SK-N-MC (cell line): ENCODE measurements around the gene TFR2.

Source experiments
- DNase-seq: peaks from one replicate; pipeline ENCODE4 v3.0.0-alpha.2; 2011; ENCODE audit warnings: low read depth, low spot score
- H3K27ac ChIP-seq: fragments of 200-600 bp; sonication (generic); 2 replicates; pipeline ENCODE4 v1.5.1; 2016; ENCODE audit warnings: mixed run types
- H3K36me3 ChIP-seq: fragments of 200-600 bp; sonication (generic); 2 replicates; pipeline ENCODE4 v1.6.1; 2017; ENCODE audit warnings: antibody characterized with exemption, low read length, mixed read lengths; ENCODE audit not compliant: insufficient read depth
- H3K4me3 ChIP-seq: fragments of 200-600 bp; sonication (generic); 2 replicates; pipeline ENCODE4 v1.5.1; 2016
- H3K9ac ChIP-seq: fragments of 200-600 bp; sonication (generic); 2 replicates; pipeline ENCODE4 v1.8.0; 2017; ENCODE audit warnings: mixed run types, mixed read lengths; ENCODE audit not compliant: insufficient read length
- H3K9me3 ChIP-seq: fragments of 200-600 bp; sonication (generic); 2 replicates; pipeline ENCODE4 v1.6.1; 2017; ENCODE audit warnings: low read depth, mild to moderate bottlenecking, antibody characterized with exemption, low read length, moderate library complexity, mixed read lengths
- EZH2 ChIP-seq: fragments of 200-600 bp; sonication (generic); IDR thresholded peaks from one replicate; pipeline ENCODE4 v1.6.1; 2017; ENCODE audit warnings: antibody characterized with exemption
- FOXP2 ChIP-seq: optimal IDR thresholded peaks from 2 replicates; pipeline ENCODE3; 2011; ENCODE audit warnings: mild to moderate bottlenecking, moderate library complexity; ENCODE audit not compliant: insufficient read depth; ENCODE audit errors: extremely low read length, control extremely low read depth
- POLR2AphosphoS5 ChIP-seq: IDR thresholded peaks from 2 replicates; pipeline ENCODE4 v1.6.1; 2012; ENCODE audit warnings: mild to moderate bottlenecking, low read depth, low read length, borderline replicate concordance

Gene TFR2

DNA sequence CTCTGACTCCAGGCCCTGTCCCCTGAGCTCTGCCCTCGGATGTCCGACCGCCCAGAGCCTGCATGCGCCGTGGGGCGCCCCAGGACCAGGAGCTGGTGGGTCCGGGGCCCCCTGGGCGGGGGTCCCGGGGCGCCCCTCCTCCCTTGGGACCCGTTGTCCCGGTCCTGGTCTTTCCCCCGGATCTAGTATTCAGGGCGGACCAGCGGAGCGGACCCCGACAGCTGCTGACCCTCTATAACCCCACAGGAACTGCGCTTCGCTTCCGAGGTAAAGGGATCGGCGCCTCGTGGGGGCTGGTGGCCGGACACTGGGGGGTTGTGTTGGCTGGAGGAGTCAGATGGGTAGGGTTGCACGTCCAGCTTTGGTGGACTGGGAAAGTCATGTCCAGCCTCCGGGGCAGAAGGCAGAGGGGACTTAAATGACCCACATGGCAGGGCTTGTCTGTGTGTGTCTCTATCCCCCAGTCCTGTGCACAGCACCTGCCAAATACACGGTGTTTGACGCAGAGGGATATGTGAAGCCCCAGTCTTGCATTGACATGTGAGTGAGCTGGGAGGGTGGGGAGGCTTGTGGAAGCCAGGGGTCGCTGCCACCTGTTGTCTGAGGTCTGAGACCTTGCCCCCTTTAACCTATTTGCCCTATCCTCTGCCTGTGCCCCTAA is 28.5 kb downstream of the TFR2 start:
- no peaks in the 10 kb centered on the region for H3K36me3 ChIP-seq
- TF ChIP-seq POLR2AphosphoS5 (no peak), EZH2 (no peak), FOXP2 (no peak)
- peak overlapping the region; percentile 78 for H3K9ac ChIP-seq
- peak overlapping the region; percentile 94 for H3K4me3 ChIP-seq
- DNase-seq = no peak
- no peaks in the 10 kb centered on the region for H3K9me3 ChIP-seq
- H3K27ac ChIP-seq = no peak overlapping the region

DNA sequence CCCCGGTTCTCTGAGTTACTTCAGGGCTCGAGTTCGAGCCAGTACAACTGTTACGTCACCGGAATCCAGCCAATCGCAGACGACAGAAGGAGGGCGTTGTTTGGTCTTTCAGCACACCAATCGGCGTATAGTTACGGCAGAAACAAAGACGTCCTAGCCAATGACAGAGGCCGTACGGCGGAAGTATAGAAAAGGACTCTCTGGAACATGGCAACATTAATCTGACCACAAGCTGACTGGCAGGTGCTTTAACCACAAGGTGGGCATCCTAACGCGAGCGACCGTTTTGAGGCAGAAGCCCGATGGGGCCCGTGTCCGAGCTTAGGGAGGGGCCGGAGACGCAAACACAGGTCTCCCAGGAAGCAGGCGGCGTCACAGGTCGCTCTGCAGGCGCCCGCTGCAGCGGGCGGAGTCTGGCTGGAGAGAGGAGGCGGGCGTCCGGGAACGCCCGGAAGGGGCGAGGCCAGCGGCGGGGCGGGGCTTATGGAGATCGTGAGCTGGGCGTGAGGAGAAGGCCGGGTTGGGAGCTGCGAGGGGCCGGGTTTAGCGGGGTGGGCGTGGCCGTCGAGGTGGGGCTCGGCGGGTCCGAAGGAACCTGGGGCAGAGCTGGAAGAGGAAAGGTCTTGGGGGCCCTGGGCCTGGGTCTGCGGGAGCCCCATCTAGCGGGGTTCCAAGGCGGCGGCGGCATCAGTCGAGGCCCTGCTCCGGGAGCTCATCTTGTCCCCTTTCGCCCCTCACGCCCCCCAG is 29.2 kb downstream of the TFR2 start, which contains the start of gene MOSPD3:
MOSPD3 (plus strand) TSS at position 558 of the 747 bp plus-strand sequence. CDS start 252 bp downstream, outside the sequence.
- peak; percentile 99 for DNase-seq
- H3K9me3 ChIP-seq = no peaks in the 10 kb centered on the region
- TF ChIP-seq EZH2 (no peak), POLR2AphosphoS5 (no peak; the same call in 1 of the 2 replicates), FOXP2 (no peak)

DNA sequence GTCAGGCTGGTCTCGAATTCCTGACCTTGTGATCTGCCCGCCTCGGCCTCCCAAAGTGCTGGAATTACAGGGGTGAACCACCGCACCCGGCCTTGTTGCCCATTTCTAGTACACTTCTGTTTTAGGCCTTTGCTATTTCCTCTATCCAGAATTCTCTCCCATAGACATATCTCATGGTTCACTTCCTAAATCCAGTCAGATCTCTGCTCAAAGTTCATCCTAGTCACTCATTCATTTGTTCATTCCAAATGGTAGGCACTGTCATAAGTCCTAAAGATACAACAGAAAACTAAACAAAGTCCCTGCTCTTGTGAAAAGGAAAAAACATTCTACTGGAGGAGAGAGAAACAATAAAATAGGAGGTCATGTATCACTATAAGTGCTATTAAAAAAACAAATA is 31.4 kb downstream of the TFR2 start:
- H3K27ac ChIP-seq = peak overlapping the region; percentile 48; the same call in 1 of the 2 replicates
- no peaks in the 10 kb centered on the region for H3K9me3 ChIP-seq
- no peak overlapping the region for H3K9ac ChIP-seq
- H3K36me3 ChIP-seq = no peaks in the 10 kb centered on the region
- no peak for DNase-seq
- no peak for TF ChIP-seq FOXP2
- no peak for TF ChIP-seq POLR2AphosphoS5
- TF ChIP-seq EZH2 = no peak
- H3K4me3 ChIP-seq = no peak overlapping the region

More for the DNA sequence above, 29.2 kb downstream of the TFR2 start, which contains the start of gene MOSPD3:
- peak within 1 kb of the TSS; percentile 86 for H3K9ac ChIP-seq
- no peaks in the 10 kb centered on the region for H3K36me3 ChIP-seq
- H3K4me3 ChIP-seq = peak within 1 kb of the TSS; percentile 94
- H3K27ac ChIP-seq = peak within 1 kb of the TSS; percentile 94

DNA sequence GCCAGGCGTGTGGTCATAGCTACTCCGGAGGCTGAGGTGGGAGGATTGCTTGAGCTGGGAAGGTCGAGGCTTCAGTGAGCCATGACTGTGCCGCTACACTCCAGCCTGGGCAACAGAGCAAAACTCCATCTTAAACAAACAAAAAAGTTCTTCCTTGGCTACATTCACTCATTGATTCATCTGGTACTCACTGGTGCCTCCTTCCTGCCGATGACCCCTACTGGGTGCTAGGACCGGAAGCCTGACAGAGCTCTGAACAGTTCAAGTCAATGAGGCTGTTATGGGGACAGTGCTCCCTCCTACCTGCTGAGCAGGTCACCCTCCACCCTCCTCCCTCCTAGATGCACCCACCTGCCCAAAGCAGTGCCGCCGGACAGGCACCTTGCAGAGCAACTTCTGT is 34.2 kb downstream of the TFR2 start:
- Histone ChIP-seq H3K4me3 (no peak overlapping the region), H3K36me3 (no peaks in the 10 kb centered on the region), H3K9ac (no peak overlapping the region), H3K27ac (no peak overlapping the region), H3K9me3 (no peaks in the 10 kb centered on the region)
- no peak for DNase-seq
- no peak for TF ChIP-seq EZH2
- TF ChIP-seq POLR2AphosphoS5 = no peak
- no peak for TF ChIP-seq FOXP2

DNA sequence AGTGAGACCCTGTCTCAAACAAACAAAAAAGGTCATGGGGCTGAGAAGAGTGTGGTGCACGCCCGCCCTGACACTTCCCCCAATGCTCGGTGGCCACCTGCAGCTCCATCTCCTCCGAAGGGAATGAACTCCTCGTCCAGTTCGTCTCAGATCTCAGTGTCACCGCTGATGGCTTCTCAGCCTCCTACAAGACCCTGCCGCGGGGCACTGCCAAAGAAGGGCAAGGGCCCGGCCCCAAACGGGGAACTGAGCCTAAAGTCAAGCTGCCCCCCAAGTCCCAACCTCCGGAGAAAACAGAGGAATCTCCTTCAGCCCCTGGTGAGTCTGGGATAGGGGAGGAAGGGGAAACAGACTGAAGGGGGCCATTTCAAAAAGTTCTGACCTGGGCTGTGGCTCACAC is 35.0 kb downstream of the TFR2 start:
- TF ChIP-seq EZH2 = no peak
- TF ChIP-seq POLR2AphosphoS5 = no peak
- TF ChIP-seq FOXP2 = no peak
- no peak overlapping the region for H3K4me3 ChIP-seq
- no peak for DNase-seq

DNA sequence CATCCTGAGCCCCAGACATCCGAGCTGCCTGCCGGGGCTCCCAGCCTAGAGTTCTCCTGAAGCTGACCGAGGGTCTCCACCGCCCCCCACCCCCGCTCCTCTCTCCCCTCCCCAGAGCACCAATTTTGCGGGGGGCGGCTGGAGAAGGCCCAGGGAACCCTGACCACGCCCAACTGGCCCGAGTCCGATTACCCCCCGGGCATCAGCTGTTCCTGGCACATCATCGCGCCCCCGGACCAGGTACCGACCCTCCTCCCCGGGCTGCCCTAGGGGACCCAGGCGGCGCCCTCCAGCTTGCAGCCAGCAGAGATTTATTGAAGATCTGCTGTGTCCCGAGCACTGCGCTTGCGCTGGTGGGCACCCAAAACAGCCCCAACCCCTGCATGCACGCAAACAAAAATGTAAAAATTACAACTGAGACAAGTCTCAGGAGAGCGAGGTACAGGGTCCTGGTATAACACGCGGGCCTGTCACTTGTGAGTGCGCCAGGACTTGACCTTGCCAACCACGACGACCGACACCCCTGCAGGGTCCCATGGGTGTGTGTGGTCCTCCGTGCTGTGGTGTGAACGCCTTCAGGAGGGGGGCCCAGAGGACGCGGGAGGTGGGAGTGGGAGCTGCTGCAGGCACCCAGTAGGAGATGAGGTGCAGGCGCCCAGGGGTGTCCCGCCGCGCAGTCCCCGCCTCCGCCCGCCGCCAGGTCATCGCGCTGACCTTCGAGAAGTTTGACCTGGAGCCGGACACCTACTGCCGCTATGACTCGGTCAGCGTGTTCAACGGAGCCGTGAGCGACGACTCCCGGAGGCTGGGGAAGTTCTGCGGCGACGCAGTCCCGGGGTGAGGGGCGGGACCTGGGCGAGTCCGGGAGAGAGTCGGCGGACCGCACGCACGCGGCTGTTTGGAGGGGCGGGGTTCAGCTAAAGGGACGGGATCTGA is 36.1 kb downstream of the TFR2 start:
- H3K27ac ChIP-seq = no peak overlapping the region

More for the DNA sequence above, 35.0 kb downstream of the TFR2 start:
- Histone ChIP-seq H3K9ac (no peak overlapping the region), H3K9me3 (no peaks in the 10 kb centered on the region), H3K36me3 (no peaks in the 10 kb centered on the region), H3K27ac (no peak overlapping the region)

DNA sequence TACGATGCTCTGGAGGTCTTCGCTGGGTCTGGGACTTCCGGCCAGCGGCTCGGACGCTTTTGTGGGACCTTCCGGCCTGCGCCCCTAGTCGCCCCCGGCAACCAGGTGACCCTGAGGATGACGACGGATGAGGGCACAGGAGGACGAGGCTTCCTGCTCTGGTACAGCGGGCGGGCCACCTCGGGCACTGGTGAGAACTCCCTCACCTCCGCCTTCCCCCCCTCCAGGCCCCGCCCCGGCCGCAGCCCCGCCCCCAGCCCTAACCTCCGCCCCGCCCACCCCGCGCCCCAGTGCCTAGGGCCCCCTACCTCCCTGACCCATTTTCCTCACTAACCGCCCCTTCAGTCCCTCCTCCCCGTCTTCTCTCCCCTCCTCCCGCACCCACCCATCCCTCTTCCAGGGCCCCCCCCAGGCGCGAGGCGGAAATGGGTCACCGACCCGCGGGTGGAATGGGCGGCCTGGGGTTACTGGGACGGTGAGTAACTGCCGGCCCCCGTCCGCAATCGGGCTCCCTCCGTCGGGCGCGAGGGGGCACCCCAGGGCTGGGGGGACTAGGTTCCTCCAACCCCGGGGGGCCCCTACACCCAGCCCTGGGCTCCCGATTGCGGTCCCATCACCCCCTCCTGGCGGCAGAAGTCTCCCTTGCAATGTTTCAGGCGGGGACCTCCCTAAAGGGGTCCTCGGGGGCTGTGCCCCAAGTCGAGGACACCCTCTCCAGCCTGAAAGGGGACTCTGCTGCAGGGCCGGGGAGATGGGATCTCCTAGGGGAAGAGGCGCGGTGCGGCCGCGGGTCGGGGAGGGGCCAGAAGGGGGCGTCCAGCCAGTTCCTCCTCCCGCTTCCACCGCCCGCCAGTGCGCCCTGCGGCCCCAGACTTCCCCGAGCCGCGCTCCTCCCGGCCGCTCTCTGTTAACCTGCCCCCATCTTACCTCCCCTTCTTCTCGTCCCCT is 37.0 kb downstream of the TFR2 start:
- H3K36me3 ChIP-seq = no peaks in the 10 kb centered on the region
- peak overlapping the region; percentile 53 for H3K9ac ChIP-seq
- H3K9me3 ChIP-seq = no peaks in the 10 kb centered on the region
- H3K4me3 ChIP-seq = peak overlapping the region; percentile 83
- peak overlapping the region; percentile 92 for H3K27ac ChIP-seq
- no peak for DNase-seq
- TF ChIP-seq POLR2AphosphoS5 (peak; percentile 66; the same call in 1 of the 2 replicates), EZH2 (no peak)

More for the DNA sequence above, 36.1 kb downstream of the TFR2 start:
- Histone ChIP-seq H3K9me3 (no peaks in the 10 kb centered on the region), H3K9ac (no peak overlapping the region), H3K36me3 (no peaks in the 10 kb centered on the region), H3K4me3 (no peak overlapping the region)
- no peak for DNase-seq
- no peak for TF ChIP-seq EZH2
- TF ChIP-seq POLR2AphosphoS5 = no peak
- no peak for TF ChIP-seq FOXP2

DNA sequence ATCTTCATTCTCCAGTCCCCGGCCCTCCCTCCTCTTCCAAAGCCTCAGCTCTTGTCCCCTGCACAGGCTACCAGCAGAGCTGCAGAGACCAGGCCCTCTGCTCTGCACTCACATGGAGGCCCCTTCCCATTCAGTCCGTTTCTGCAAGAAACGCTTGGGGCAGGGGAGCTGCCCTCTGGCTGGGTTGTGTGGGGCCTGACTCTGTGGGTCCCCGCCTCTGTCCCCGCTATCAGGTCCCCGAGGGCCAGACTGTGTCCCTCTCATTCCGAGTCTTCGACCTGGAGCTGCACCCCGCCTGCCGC is 37.7 kb downstream of the TFR2 start:
- Histone ChIP-seq H3K4me3 (peak overlapping the region; percentile 83), H3K9ac (peak overlapping the region; percentile 53), H3K27ac (peak overlapping the region; percentile 92), H3K36me3 (no peaks in the 10 kb centered on the region), H3K9me3 (no peaks in the 10 kb centered on the region)
- no peak for DNase-seq
- TF ChIP-seq EZH2 (no peak), FOXP2 (no peak), POLR2AphosphoS5 (no peak)
